ENCODE results near the gene RPAP3.
A peak's percentile ranks its signal among the peaks of the same experiment; 100 is the strongest.
"Not testable (repeated sequence)": the region's sequence is repeated elsewhere in the genome, so short reads cannot be mapped to it uniquely, and the experiment has no call there.

Gene RPAP3

GRCh38 chr12:47652521-47653234 lies 53.2 kb downstream of the RPAP3 start:
- DNase-seq: no peak

- peak; percentile 72 for DNase-seq
Observed at GRCh38 chr12:47651368-47652254, 54.2 kb downstream of the RPAP3 start.

GRCh38 chr12:47650469-47650868 lies 55.4 kb downstream of the RPAP3 start:
- DNase-seq: no peak

- no peak for DNase-seq
Observed at GRCh38 chr12:47649381-47649780, 56.4 kb downstream of the RPAP3 start.

GRCh38 chr12:47648056-47648579 lies 57.7 kb downstream of the RPAP3 start:
- DNase-seq: no peak

- not testable (repeated sequence) for DNase-seq
Observed at GRCh38 chr12:47642310-47642709, 63.5 kb downstream of the RPAP3 start.

- DNase-seq: peak; percentile 84
Observed at GRCh38 chr12:47636908-47637780, 68.7 kb downstream of the RPAP3 start.

- DNase-seq: not testable (repeated sequence)
Observed at GRCh38 chr12:47635770-47636169, 70.1 kb downstream of the RPAP3 start.

- no peak for DNase-seq
Observed at GRCh38 chr12:47634127-47634526, 71.7 kb downstream of the RPAP3 start.

- no peak for DNase-seq
Observed at GRCh38 chr12:47621960-47622359, 83.9 kb downstream of the RPAP3 start.

- DNase-seq: no peak
Observed at GRCh38 chr12:47617476-47617875, 88.4 kb downstream of the RPAP3 start.

GRCh38 chr12:47616440-47616839 lies 89.4 kb downstream of the RPAP3 start:
- no peak for DNase-seq

- DNase-seq: no peak
Observed at GRCh38 chr12:47615711-47616110, 90.1 kb downstream of the RPAP3 start.

GRCh38 chr12:47614521-47614920 lies 91.3 kb downstream of the RPAP3 start:
- no peak for DNase-seq

GRCh38 chr12:47612953-47613352 lies 92.9 kb downstream of the RPAP3 start:
- no peak for DNase-seq

GRCh38 chr12:47611906-47612305 lies 93.9 kb downstream of the RPAP3 start:
- no peak for DNase-seq

All from activated effector memory CD4-positive, alpha-beta T cell treated with anti-CD3 and anti-CD28 coated beads, Interleukin-2, amount 50 U/mL, for 16 hours (primary cell).